Fibroblast of skin of right quadriceps (primary cell): ENCODE results near the gene DDTL.
"Not testable (repeated sequence)": the region's sequence is repeated elsewhere in the genome, so short reads cannot be mapped to it uniquely, and the experiment has no call there.

Source experiments
- DNase-seq: peaks from one replicate; pipeline ENCODE4 v3.0.0-alpha.2; 2013

The DDTL gene

DNA sequence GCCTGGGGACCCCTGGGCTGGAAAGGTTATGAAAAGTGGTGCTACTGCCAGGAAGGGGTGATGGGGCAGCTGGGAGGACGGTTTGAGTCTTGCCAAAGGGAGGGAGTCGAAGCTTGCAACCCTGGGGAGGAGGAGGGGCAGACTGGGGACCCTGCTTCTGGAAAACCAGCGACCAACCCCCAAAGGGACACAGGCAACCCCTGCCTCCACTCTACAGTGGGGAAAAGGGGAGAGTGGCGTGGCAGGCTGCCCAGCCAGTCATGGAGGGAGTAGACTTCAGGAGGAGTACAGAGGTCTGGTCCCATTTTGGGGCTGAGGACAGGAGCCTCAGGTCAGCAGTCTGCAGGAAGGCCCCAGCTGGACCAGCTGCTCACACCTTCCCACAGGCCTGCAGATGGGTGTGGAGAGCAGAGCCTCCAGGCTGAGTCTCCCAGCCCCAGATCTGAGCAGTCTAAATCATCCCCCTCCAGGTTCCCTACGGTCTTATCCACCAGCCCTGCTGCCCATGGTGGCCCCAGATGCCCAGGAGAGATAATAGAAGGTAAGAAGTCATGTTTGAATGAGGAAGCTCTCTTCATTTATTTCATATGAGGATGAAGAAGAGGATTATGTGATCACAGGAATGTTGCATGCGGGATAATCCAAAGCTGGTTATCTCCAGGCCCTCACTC is 4.3 kb downstream of the DDTL start:
- no peak for DNase-seq

- DNase-seq: not testable (repeated sequence)
Measured at GRCh38 chr22:23971927-23972326, 5.2 kb downstream of the DDTL start.

- not testable (repeated sequence) for DNase-seq
Measured at GRCh38 chr22:23974345-23974744, 7.7 kb downstream of the DDTL start, which contains the start of gene DDT. DDT (minus strand) TSS chr22:23974441; CDS start chr22:23974414, 27 bp downstream.

DNA sequence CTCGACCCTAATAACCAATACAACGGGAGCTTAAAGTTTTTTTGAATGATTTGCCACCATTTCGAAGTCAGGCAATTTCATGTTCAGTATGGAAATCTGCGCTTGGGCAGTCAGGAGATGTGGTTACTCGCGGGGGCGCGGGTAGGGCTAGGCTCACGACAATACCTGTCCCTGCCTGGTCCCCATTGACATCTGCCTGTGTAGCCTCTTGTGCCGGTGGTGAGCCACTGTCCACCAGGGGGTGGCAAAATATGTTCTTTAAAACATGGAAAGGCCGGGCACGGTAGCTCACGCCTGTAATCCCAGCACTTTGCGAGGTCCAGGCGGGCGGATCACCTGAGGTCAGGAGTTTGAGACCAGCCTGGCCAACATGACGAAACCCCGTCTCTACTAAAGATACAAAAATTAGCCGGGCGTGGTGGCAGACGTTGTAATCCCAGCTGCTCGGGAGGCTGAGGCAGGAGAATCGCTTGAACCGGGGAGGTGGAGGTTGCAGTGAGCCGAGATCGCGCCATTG is 8.2 kb downstream of the DDTL start:
- not testable (repeated sequence) for DNase-seq

GRCh38 chr22:23977304-23977703 is 10.6 kb downstream of the DDTL start:
- DNase-seq: not testable (repeated sequence)

GRCh38 chr22:23979557-23980240 is 13.0 kb downstream of the DDTL start, which contains the start of gene GSTT2:
GSTT2 (plus strand) TSS chr22:23980134.
- not testable (repeated sequence) for DNase-seq

- DNase-seq: not testable (repeated sequence)
Measured at GRCh38 chr22:23980567-23980966, 13.9 kb downstream of the DDTL start.

GRCh38 chr22:23984430-23984829 is 17.7 kb downstream of the DDTL start:
- DNase-seq: peak; percentile 19

- DNase-seq: not testable (repeated sequence)
Measured at GRCh38 chr22:23986089-23986488, 19.4 kb downstream of the DDTL start.

DNA sequence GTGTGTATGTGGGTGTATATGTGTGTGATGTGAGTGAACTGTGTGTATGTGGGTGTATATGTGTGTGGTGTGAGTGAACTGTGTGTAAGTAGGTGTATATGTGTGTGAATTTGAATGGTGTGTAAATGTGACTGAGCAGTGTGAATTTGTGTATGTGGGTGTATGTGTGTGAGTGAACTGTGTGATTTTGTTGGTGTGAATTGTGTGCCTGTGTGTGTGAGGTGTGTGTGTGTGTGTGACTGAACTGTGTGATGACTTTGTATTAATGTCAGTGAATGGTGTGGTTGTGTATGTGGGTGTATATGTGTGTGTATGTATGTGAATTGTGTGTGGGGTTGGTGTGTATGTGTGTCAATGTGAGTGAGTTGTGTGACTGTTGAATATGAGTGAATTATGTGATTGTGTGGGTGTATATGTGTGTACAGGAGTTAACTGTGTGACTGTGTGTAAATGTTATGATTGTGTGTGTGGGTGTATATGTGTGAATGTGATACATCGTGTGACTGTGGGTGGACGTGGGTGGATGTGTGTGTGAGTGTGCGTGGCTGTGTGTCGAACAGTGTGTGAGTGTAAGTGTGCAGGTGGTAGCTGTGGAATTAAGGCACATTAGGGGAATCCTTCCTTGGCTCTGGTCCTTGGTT is 20.0 kb downstream of the DDTL start:
- not testable (repeated sequence) for DNase-seq

- not testable (repeated sequence) for DNase-seq
Measured at GRCh38 chr22:23989583-23990244, 23.0 kb downstream of the DDTL start.

GRCh38 chr22:23993080-23993479 is 26.4 kb downstream of the DDTL start:
- DNase-seq: not testable (repeated sequence)

DNA sequence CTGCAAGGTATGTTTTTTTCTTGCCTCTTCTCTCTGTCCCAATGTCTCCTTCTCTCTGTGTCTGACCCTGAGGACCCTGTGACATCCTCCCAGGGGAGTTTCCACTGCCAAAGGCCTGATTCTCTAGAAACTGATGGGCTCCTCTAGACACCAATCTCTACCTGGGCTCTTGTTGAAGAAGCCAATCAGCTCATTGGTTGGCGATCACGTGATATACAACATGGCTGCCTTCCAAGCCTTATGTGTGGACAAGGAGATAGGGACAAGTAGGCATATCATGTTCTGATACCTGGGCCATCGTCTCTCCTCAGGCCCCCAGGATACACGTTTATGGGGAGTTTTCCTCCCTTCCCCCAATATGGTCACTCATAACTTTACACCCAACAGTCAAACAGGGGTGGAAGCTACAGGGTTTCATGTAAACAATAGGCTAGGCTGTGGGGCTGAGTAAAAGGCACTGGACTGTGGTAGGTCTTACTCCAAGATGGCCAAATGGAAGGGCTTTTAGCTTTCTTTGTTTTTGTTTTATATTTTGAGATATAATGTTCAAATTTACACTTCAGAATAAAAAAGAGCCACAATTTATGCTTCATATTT is 27.0 kb downstream of the DDTL start:
- not testable (repeated sequence) for DNase-seq

DNA sequence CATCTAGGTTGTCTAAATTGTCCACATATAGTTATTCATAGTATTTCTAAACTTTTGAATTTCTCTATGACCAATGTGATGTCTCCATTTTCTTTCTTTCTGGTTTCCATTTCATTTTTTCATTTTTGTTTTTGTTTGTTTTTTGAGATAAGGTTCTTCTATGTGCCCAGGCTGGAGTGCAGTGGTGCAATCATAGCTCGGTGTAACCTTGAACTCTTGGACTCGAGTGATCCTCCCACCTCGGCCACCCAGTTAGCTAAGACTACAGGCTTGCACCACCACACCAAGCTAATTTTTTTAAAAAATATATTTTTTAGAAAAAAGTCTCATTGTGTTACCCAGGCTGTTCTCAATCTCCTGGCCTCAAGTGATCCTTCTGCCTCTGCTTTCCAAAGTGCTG is 30.4 kb downstream of the DDTL start:
- no peak for DNase-seq

DNA sequence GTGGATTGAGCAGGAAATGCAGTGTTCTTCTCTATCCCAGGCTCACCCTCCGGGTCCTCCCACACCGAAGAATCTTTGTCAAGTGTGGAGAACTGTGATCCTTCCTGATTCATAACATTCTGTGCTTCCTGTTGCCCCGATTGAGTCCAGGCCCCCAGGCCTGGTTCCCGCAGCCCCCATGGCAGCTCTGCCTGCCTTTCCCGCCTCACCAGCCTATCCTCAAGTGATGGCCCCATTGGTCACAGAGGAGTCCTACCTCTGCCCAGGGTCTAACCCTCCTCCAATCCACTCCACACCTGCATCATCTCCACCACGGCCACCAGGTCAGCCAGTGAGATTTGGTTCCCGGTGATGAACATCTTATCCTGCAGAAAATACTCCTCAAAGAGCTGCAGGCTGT is 33.1 kb downstream of the DDTL start:
- DNase-seq: not testable (repeated sequence)

GRCh38 chr22:24001314-24001713 is 34.6 kb downstream of the DDTL start:
- no peak for DNase-seq

DNA sequence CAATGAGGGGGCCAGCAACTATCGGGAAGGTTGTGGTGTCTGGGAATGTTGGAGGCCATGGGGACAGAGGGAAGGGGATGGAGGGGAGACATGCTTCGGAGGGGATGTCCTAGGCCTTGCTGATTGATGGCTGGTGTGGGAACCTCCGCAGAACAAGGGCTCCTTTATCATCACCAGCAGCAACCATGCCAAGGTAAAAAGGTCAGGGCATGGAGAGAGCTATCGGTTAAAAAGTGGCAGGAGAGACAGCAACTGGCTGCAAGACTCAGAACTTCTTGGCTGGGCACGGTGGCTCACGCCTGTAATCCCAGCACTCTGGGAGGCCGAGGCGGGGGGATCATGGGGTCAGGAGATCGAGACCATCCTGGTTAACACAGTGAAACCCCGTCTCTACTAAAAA is 35.6 kb downstream of the DDTL start:
- DNase-seq: no peak

- no peak for DNase-seq
Measured at GRCh38 chr22:24002851-24003250, 36.2 kb downstream of the DDTL start.

- no peak for DNase-seq
Measured at GRCh38 chr22:24003887-24004286, 37.2 kb downstream of the DDTL start.

- no peak for DNase-seq
Measured at GRCh38 chr22:24005201-24005600, 38.5 kb downstream of the DDTL start, which contains the start of gene GSTT4. GSTT4 (minus strand) TSS chr22:24005453; CDS start chr22:24005356, 97 bp downstream.

DNA sequence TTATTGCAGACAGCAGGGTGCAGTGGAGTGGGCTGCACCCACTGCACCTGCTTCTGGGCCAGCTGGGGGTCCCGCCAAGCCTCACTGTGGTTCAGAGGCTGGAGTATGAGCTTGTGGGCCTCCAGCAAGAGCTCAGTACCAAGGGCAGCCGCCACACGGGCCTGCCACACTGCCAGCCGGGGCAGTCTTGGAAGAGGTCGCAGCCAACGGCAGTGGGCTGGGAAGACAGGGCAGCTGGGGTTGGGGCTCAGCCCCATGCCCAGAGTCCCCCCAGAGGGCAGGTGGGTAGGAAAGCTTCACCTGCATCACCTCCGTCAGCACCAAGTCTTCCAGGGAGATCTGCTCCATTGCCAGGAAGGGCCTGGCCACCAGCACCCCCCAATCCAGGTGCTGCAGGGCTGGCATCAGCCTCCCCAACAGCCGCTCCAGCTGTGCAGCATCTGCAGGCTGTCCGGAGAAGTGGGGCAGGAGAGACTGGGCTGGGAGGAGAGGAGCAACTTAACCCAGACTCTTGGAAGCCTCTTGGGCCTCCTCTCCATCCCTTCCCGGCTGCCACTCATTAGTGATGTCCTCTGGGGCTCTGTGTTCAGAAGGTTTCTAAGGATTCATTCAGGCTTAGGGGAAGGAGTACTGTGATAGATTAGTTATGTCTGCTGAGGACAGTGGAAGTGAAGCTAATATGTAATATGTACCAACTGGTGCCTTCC is 39.7 kb downstream of the DDTL start:
- no peak for DNase-seq

DNA sequence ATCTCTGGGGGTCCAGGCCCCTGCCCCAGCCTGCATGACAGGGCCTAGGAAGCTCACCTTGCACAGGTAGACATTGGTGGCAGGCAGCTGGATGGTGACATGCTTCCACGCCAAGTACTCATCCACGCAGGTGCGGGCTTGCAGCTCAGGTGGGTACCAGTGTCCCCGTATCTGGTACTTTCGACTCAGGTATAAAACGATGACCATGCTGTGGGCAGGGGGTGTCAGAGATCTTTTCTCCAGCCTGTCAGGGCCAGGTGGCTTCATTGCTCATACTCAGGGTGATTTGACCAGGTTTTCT is 40.2 kb downstream of the DDTL start:
- no peak for DNase-seq
